HUDEP-2 (cell line): ENCODE data around the gene TMEM38A.

Experiments used
- DNase-seq, 76 experiments: peaks; one replicate each; lab custom pipeline; 2025; ENCODE audit not compliant: unreplicated experiment in 76 of 76; lab: John Stamatoyannopoulos, UW

The TMEM38A gene

DNA sequence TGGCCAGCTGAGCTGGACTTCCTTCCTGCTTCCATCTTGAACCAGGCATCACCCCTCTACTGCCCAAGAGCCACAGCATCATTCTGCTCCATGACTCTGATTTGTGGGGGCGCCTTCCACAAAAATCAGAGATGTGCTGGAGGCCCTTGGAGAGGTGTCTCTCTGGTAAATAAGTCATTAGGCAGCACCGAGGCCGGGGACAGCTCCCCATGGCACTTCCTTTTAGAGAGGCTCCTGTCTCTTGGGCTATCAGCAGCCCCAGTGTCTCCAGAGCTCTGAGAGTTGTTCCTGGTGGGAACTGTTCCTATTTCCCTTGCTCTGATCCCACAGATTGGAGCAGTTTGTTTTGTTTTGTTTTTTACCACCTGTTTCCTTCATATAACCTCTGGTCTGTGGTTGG is 78.6 kb downstream of the TMEM38A start:
- peak in 1 of 76 experiments; percentile 12 for DNase-seq
